Activated CD8-positive, alpha-beta T cell treated with anti-CD3 and anti-CD28 coated beads, Interleukin-2, amount 10 ng/mL, durations not matched to agents 7 days and 5 days (primary cell): ENCODE measurements around the gene KNTC1. TPM values are rescaled to one million over a fixed set of nuclear protein-coding genes. Genes with fewer than 3 reads are reported as not detected.
"Not testable (repeated sequence)": the region's sequence is repeated elsewhere in the genome, so short reads cannot be mapped to it uniquely, and the experiment has no call there.

Experiments used
- ATAC-seq: fragments of 150-1000 bp; cut with Tn5 transposase; one replicate; pipeline ENCODE4 v1.10.0; 2021; ENCODE audit warnings: moderate library complexity
- CTCF ChIA-PET: fragments of 350-600 bp; sonication (Branson Sonifier 250); formaldehyde crosslinking; loops from one replicate; lab custom pipeline; 2021; ENCODE audit warnings: antibody characterized with exemption; lab: Charles Lee
- POLR2A ChIA-PET: fragments of 350-600 bp; sonication (Branson Sonifier 250); formaldehyde crosslinking; loops from one replicate; lab custom pipeline; 2021; ENCODE audit warnings: antibody characterized with exemption; lab: Charles Lee
- DNase-seq: peaks from one replicate; pipeline ENCODE4 v3.0.0-alpha.2; 2020
- H3K27ac Mint-ChIP-seq: one replicate; pipeline ENCODE4 v1.8.0; 2021; ENCODE audit warnings: mild to moderate bottlenecking, mixed read lengths
- H3K27me3 Mint-ChIP-seq: one replicate; pipeline ENCODE4 v1.8.0; 2021; ENCODE audit warnings: low read depth, mixed read lengths
- H3K36me3 Mint-ChIP-seq: one replicate; pipeline ENCODE4 v1.8.0; 2021; ENCODE audit warnings: low read depth, mixed read lengths
- H3K4me1 Mint-ChIP-seq: one replicate; pipeline ENCODE4 v1.8.0; 2021; ENCODE audit warnings: low read depth, mixed read lengths
- H3K4me3 Mint-ChIP-seq: one replicate; pipeline ENCODE4 v1.8.0; 2021; ENCODE audit warnings: mild to moderate bottlenecking, mixed read lengths
- H3K9me3 Mint-ChIP-seq: one replicate; pipeline ENCODE4 v1.8.0; 2022; ENCODE audit warnings: mixed read lengths; ENCODE audit not compliant: insufficient read depth
- total RNA-seq, 2 experiments: library from RNA; stranded (reverse); gene quantifications; one replicate each; pipeline ENCODE4 v1.2.3, GENCODE V29; 2021

KNTC1 gene
- total RNA-seq, 2 experiments from 2014 or later = 139 to 147 TPM

DNA sequence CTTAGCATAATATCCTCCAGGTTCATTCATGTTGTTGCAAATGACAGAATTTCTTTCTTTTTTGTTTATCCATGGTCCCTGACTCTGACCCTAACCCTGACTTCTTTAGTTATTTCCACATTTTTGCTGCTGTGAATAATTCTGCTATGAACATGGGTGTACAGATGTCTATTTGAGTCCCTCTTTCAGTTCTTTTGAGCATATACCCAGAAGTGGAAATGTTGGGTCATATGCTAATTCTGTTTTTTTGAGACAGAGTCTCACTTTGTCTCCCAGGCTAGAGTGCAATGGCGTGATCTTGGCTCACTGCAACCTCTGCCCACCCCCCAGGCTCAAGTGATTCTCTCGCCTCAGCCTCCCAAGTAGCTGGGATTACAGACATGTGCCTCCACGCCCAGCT lies 33.1 kb downstream of the KNTC1 start:
- ChIA-PET CTCF (no interaction called here), POLR2A (no interaction called here)
- Mint-ChIP-seq H3K4me1 (no peaks in the 10 kb centered on the region), H3K4me3 (no peak overlapping the region), H3K27ac (peak overlapping the region; percentile 46), H3K27me3 (no peaks in the 10 kb centered on the region), H3K36me3 (peaks cover 48% of the 10 kb centered on the region), H3K9me3 (no peaks in the 10 kb centered on the region)
- DNase-seq (no peak), ATAC-seq (no peak)

DNA sequence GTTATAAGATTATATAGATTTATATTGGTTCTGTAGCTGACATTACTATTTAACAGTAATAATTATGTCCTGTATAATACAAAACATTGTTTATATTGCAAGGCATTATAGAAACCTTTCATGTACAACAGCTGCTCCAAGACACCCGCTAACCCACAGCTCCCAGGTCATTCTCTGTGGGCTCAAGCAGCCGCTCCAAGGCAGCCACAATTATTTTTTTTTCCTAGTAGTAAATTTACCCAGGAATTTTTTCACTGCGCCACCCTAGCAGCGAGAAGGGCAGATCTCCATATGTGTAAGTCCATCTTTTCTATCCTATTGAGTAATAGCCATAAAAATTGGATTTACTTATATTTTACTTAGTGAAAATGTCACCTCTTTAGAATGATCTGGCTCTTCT lies 36.3 kb downstream of the KNTC1 start:
- ChIA-PET POLR2A (no interaction called here), CTCF (interaction anchor here (1.2 kb wide), 1 partner anchor 63 kb away, joined by 4 read pairs; the partner anchor contains the start of gene ZCCHC8)

DNA sequence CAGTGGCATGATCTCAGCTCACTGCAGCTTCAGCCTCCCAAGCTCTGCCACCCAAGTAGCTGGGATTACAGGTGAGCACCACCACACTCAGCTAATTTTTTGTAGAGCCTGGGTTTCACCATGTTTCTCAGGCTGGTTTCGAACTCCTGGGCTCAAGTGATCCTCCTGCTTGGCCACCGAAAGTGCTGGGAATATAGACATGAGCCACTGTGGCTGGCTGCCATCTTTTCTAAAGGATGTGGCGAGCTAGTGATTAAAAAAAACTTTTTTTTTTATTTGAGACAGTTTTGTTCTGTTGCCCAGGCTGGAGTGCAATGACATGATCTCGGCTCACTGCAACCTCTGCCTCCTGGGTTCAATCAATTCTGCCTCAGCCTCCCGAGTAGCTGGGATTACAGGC lies 39.8 kb downstream of the KNTC1 start:
- H3K27me3 Mint-ChIP-seq, H3K9me3 Mint-ChIP-seq, DNase-seq, ATAC-seq, H3K27ac Mint-ChIP-seq, POLR2A ChIA-PET, H3K4me1 Mint-ChIP-seq, H3K4me3 Mint-ChIP-seq: not testable (repeated sequence)
- H3K36me3 Mint-ChIP-seq = peaks cover 36% of the 10 kb centered on the region
- CTCF ChIA-PET = interaction anchor here (0.6 to 0.8 kb wide), 2 partner anchors 16 to 30 kb away, joined by 3 read pairs; no protein-coding TSS in a partner anchor

More for the DNA sequence above, 36.3 kb downstream of the KNTC1 start:
- no peak overlapping the region for H3K4me3 Mint-ChIP-seq
- DNase-seq (no peak), ATAC-seq (no peak)
- H3K4me1 Mint-ChIP-seq = no peaks in the 10 kb centered on the region
- no peak overlapping the region for H3K27ac Mint-ChIP-seq
- peaks cover 34% of the 10 kb centered on the region for H3K36me3 Mint-ChIP-seq
- no peaks in the 10 kb centered on the region for H3K27me3 Mint-ChIP-seq
- H3K9me3 Mint-ChIP-seq = no peaks in the 10 kb centered on the region

DNA sequence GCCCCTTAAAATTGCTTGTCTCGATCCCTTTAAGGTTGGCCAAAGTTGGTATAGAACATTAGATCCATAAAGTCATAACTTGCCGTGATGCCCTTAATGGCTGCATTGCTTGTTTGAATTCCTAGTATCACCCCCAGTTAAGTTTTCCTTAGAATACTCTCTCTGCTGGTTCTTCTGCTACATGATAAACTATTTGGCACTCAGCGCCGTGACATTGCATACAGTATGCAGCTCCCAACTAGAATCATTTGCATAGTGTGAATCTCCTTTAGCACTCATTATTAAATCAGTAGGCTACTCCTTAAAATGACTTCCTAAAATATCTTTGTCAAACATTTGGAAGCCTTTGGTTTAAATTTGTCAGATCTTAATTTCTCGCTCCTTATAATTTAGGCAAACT lies 42.2 kb downstream of the KNTC1 start:
- POLR2A ChIA-PET = no interaction called here
- Mint-ChIP-seq H3K4me3 (no peak overlapping the region), H3K27ac (no peak overlapping the region), H3K36me3 (peaks cover 40% of the 10 kb centered on the region), H3K27me3 (no peaks in the 10 kb centered on the region), H3K9me3 (no peaks in the 10 kb centered on the region), H3K4me1 (no peaks in the 10 kb centered on the region)
- no peak for DNase-seq
- no peak for ATAC-seq
- CTCF ChIA-PET = interaction anchor here (0.5 to 1.0 kb wide), 2 partner anchors 32 to 593 kb away, joined by 3 read pairs; no protein-coding TSS in a partner anchor

DNA sequence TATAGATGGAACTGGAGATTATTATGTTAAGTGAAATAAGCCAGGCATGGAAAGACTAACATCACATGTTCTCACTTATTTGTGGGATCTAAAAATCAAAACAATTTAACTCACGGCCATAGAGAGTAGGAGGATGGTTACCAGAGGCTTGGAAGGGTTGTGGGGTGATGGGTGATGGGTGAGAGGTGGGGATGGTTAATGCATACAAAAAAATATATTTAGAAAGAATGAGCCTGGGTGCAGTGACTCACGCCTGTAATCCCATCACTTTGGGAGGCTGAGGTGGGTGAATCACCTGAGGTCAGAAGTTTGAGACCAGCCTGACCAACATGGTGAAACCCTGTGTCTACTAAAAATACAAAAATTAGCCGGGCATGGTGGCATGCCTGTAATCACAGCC lies 43.0 kb downstream of the KNTC1 start:
- peaks cover 44% of the 10 kb centered on the region for H3K36me3 Mint-ChIP-seq
- H3K27me3 Mint-ChIP-seq, H3K27ac Mint-ChIP-seq, DNase-seq, ATAC-seq, POLR2A ChIA-PET, H3K9me3 Mint-ChIP-seq, H3K4me1 Mint-ChIP-seq, H3K4me3 Mint-ChIP-seq: not testable (repeated sequence)
- CTCF ChIA-PET = interaction anchor here (1.0 kb wide), 1 partner anchor 32 kb away, joined by 3 read pairs; no protein-coding TSS in a partner anchor

DNA sequence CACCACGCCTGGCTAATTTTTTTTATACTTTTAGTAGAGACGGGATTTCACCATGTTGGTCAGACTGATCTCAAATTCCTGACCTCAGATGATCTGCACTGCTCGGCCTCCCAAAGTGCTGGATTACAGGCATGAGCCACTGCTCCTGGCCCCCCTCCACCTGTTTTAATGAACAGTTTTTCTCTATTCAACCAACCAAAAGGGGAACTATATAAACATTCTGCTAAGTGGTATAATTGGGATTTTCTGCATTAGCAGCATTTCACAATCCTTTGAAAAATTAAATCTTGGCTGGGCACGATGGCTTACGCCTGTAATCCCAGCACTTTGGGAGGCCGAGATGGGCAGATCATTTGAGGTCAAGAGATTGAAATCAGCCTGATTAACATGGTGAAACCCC lies 44.8 kb downstream of the KNTC1 start:
- Mint-ChIP-seq H3K4me3 (no peak overlapping the region), H3K36me3 (peaks cover 56% of the 10 kb centered on the region), H3K27me3 (no peaks in the 10 kb centered on the region), H3K27ac (no peak overlapping the region), H3K9me3 (no peaks in the 10 kb centered on the region), H3K4me1 (no peaks in the 10 kb centered on the region)
- ChIA-PET CTCF (no interaction called here), POLR2A (no interaction called here)
- ATAC-seq (no peak), DNase-seq (no peak)

DNA sequence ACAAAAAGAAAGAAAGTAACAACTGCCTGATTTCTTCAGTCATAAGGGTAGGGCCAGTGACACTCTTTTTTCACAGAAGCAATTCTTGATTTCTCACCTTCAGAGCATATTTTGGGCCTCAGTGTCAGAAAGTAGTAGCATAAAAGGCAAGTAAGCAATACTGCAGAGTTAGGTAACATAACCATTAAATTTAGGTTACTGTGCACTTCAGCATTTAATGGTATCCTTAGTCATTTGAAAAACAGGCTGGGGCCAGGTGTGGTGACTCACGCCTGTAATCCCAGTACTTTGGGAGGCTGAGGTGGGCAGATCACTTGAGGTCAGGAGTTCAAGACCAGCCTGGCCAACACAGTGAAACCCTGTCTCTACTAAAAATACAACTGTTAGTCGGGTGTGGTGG lies 56.2 kb downstream of the KNTC1 start:
- POLR2A ChIA-PET = interaction anchor here (0.9 kb wide), 1 partner anchor 37 kb away, joined by 3 read pairs; no protein-coding TSS in a partner anchor
- H3K4me1 Mint-ChIP-seq, H3K27me3 Mint-ChIP-seq, ATAC-seq, H3K9me3 Mint-ChIP-seq, H3K4me3 Mint-ChIP-seq, H3K27ac Mint-ChIP-seq, DNase-seq: not testable (repeated sequence)
- peaks cover 68% of the 10 kb centered on the region for H3K36me3 Mint-ChIP-seq
- CTCF ChIA-PET = interaction anchor here (0.7 kb wide), 1 partner anchor 35 kb away, joined by 3 read pairs; no protein-coding TSS in a partner anchor

DNA sequence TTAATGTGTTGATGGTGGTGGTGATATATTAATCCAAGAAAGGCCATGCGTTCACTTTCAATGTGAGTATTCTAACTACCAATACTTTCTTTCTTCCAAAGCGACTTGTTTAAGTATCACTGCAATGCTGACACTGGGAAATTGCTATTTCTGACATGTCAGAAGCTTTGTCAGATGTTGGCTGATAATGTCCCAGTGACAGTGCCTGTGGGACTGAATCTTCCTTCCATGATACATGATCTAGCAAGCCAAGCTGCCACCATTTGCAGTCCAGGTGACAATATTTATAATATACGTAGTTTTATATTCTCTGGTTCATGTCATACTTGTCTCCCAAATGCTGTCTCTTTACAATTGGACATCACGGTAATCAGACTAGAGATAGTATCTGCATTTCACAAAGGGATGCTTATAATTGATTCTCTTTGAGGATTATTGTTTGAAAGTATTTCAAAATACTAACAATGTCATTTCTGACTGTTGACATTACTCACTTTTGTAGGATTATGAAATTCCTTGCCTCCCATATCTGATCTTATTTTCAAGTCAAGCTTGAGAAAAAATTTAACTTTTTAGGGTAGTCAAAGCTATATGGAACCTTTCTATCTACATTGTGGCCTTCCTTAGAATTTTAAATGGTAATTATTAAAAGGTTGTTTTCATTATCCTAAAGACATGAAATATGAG lies 57.3 kb downstream of the KNTC1 start:
- CTCF ChIA-PET = interaction anchor here (1.4 kb wide), 1 partner anchor 185 kb away, joined by 3 read pairs; no protein-coding TSS in a partner anchor
- POLR2A ChIA-PET = interaction anchor here (0.6 to 0.9 kb wide), 2 partner anchors 36 to 98 kb away, joined by 3 read pairs; no protein-coding TSS in a partner anchor
- no peaks in the 10 kb centered on the region for H3K27me3 Mint-ChIP-seq

DNA sequence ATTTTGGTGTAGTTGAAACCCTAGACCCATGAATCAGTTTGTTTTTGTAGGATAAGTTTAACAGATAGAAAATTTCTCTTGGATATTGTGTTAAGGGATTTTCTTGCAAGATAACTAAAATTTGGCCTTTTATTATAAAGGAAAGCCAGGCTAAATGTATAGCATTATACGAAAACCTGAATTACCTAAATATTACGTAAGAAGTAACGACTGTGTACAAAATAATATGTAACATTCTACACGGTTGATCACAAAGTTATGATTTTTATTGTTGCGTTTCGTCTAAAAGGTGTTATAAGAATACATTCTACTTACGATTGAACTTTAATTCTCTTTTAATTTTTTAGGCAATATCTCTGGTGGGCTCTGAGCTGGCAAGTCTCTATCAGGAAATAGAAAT lies 63.9 kb downstream of the KNTC1 start:
- H3K36me3 Mint-ChIP-seq = peaks cover 53% of the 10 kb centered on the region

More for the DNA sequence above, 57.3 kb downstream of the KNTC1 start:
- ATAC-seq (no peak), DNase-seq (no peak)
- no peaks in the 10 kb centered on the region for H3K4me1 Mint-ChIP-seq
- no peak overlapping the region for H3K27ac Mint-ChIP-seq
- no peaks in the 10 kb centered on the region for H3K9me3 Mint-ChIP-seq
- H3K4me3 Mint-ChIP-seq = no peak overlapping the region
- peaks cover 65% of the 10 kb centered on the region for H3K36me3 Mint-ChIP-seq

DNA sequence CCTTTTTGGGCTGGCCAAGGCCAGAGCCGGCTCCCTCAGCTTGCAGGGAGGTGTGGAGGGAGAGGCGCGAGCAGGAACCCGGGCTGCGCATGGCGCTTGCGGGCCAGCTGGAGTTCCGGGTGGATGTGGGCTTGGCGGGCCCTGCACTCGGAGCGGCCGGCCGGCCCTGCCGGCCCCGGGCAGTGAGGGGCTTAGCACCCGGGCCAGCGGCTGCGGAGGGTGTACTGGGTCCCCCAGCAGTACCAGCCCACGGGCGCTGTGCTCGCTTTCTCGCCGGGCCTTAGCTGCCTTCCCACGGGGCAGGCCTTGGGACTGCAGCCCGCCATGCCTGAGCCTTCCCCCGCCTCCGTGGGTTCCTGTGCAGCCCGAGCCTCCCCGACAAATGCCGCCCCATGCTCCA lies 64.9 kb downstream of the KNTC1 start:
- CTCF ChIA-PET = not testable (repeated sequence)
- H3K36me3 Mint-ChIP-seq = peaks cover 53% of the 10 kb centered on the region

More for the DNA sequence above, 63.9 kb downstream of the KNTC1 start:
- no peak overlapping the region for H3K27ac Mint-ChIP-seq
- H3K27me3 Mint-ChIP-seq = no peaks in the 10 kb centered on the region
- ATAC-seq = no peak
- CTCF ChIA-PET = interaction anchor here (1.2 kb wide), 1 partner anchor 11 kb away, joined by 3 read pairs; no protein-coding TSS in a partner anchor
- no peak overlapping the region for H3K4me3 Mint-ChIP-seq
- peaks cover 3% of the 10 kb centered on the region for H3K4me1 Mint-ChIP-seq
- POLR2A ChIA-PET = no interaction called here
- no peaks in the 10 kb centered on the region for H3K9me3 Mint-ChIP-seq
- DNase-seq = no peak

DNA sequence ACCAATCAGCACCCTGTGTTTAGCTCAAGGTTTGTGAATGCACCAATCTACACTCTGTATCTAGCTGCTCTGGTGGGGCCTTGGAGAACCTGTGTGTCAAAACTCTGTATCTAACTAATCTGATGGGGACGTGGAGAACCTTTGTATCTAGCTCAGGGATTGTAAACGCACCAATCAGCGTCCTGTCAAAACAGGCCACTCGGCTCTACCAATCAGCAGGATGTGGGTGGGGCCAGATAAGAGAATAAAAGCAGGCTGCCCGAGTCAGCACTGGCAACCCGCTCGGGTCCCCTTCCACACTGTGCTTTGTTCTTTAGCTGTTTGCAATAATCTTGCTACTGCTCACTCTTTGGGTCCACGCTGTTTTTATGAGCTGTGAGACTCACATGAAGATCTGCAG lies 65.5 kb downstream of the KNTC1 start:
- DNase-seq, H3K9me3 Mint-ChIP-seq, POLR2A ChIA-PET, H3K4me3 Mint-ChIP-seq, H3K4me1 Mint-ChIP-seq, H3K27me3 Mint-ChIP-seq, ATAC-seq, CTCF ChIA-PET: not testable (repeated sequence)
- Mint-ChIP-seq H3K36me3 (peaks cover 55% of the 10 kb centered on the region), H3K27ac (peak overlapping the region; percentile 69)

More for the DNA sequence above, 64.9 kb downstream of the KNTC1 start:
- H3K4me3 Mint-ChIP-seq, H3K4me1 Mint-ChIP-seq, DNase-seq, POLR2A ChIA-PET, ATAC-seq, H3K27me3 Mint-ChIP-seq, H3K9me3 Mint-ChIP-seq, H3K27ac Mint-ChIP-seq: not testable (repeated sequence)

DNA sequence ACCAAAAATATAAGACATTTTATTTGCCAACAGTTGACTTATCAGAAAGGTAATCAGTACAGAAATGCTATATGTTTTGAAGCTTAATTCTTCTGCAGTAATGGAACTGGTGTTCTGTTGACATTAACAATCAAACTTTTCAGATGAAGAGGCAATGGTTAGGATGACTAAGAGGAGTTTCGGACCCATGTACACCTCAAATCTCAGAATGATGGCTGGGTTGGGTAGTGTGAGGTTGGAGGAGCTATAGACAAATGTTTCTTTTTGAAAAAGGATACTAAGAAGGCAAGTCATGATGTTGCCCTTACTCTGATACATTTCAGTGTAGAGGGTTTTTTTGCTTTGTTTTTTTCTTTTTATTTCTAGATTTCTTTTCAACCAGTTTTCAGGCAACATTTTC lies 66.9 kb downstream of the KNTC1 start:
- no peak for ATAC-seq
- ChIA-PET POLR2A (interaction anchor here (1.0 kb wide), 1 partner anchor 81 kb away, joined by 3 read pairs; no protein-coding TSS in a partner anchor), CTCF (interaction anchor here (0.9 kb wide), 1 partner anchor 59 kb away, joined by 3 read pairs; no protein-coding TSS in a partner anchor)
- peaks cover 51% of the 10 kb centered on the region for H3K36me3 Mint-ChIP-seq
- H3K4me3 Mint-ChIP-seq = no peak overlapping the region
- DNase-seq = no peak
- no peaks in the 10 kb centered on the region for H3K9me3 Mint-ChIP-seq
- H3K4me1 Mint-ChIP-seq = peaks cover 3% of the 10 kb centered on the region
- no peak overlapping the region for H3K27ac Mint-ChIP-seq
- H3K27me3 Mint-ChIP-seq = no peaks in the 10 kb centered on the region
